Uterus (tissue), 2 donors: ENCODE data around the gene LAMA5.

Experiments
- POLR2A ChIP-seq, 2 donors: fragments of 450-650 bp; IDR thresholded peaks; one replicate each; pipeline ENCODE4 v1.6.1; 2016; ENCODE audit warnings: antibody characterized with exemption in 2 of 2, mild to moderate bottlenecking in 1 of 2, moderate library complexity in 1 of 2
- TF ChIP-seq, protein P1 (sequence below), 4 experiments: fragments of 200-600 bp in 2 of 4; fragments of 450-650 bp in 2 of 4; sonication (generic) in 2 of 4; IDR thresholded peaks; one replicate each; pipeline ENCODE4 v1.5.1; 2016 to 2019; ENCODE audit warnings: antibody characterized with exemption in 4 of 4, mild to moderate bottlenecking in 2 of 4, moderate library complexity in 1 of 4

- TF ChIP-seq, protein P1, sequence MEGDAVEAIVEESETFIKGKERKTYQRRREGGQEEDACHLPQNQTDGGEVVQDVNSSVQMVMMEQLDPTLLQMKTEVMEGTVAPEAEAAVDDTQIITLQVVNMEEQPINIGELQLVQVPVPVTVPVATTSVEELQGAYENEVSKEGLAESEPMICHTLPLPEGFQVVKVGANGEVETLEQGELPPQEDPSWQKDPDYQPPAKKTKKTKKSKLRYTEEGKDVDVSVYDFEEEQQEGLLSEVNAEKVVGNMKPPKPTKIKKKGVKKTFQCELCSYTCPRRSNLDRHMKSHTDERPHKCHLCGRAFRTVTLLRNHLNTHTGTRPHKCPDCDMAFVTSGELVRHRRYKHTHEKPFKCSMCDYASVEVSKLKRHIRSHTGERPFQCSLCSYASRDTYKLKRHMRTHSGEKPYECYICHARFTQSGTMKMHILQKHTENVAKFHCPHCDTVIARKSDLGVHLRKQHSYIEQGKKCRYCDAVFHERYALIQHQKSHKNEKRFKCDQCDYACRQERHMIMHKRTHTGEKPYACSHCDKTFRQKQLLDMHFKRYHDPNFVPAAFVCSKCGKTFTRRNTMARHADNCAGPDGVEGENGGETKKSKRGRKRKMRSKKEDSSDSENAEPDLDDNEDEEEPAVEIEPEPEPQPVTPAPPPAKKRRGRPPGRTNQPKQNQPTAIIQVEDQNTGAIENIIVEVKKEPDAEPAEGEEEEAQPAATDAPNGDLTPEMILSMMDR (IDR thresholded peaks at IDR 0.05) = no peak
- TF ChIP-seq POLR2A (IDR thresholded peaks at IDR 0.05) = no peak
These were observed 61.2 kb downstream of the LAMA5 start for GRCh38 chr20:62305765-62306413.
